ENCODE data around the gene AGMAT.
"Not testable (repeated sequence)": the region's sequence is repeated elsewhere in the genome, so short reads cannot be mapped to it uniquely, and the experiment has no call there.

AGMAT gene

GRCh38 chr1:15610167-15610566 lies 25.3 kb upstream of the AGMAT start:
- DNase-seq (ENCODE audit: low read depth in 2 of 2) = no peak

- DNase-seq (ENCODE audit: low read depth in 2 of 2) = no peak
Observed at GRCh38 chr1:15609631-15610030, 24.8 kb upstream of the AGMAT start.

- no peak for DNase-seq (ENCODE audit: low read depth in 2 of 2)
Observed at GRCh38 chr1:15605398-15606383, 20.8 kb upstream of the AGMAT start.

- DNase-seq (ENCODE audit: low read depth in 2 of 2) = not testable (repeated sequence)
Observed at GRCh38 chr1:15604400-15604799, 19.5 kb upstream of the AGMAT start.

GRCh38 chr1:15603966-15604282 lies 19.1 kb upstream of the AGMAT start:
- not testable (repeated sequence) for DNase-seq (ENCODE audit: low read depth in 2 of 2)

GRCh38 chr1:15603050-15603965 lies 18.5 kb upstream of the AGMAT start:
- DNase-seq (ENCODE audit: low read depth in 2 of 2) = peak; percentile 88 to 90

GRCh38 chr1:15598436-15598835 lies 13.6 kb upstream of the AGMAT start:
- DNase-seq (ENCODE audit: low read depth in 2 of 2) = no peak

GRCh38 chr1:15595809-15596617 lies 11.2 kb upstream of the AGMAT start:
- DNase-seq (ENCODE audit: low read depth in 2 of 2) = no peak

GRCh38 chr1:15592285-15592684 lies 7.4 kb upstream of the AGMAT start:
- no peak for DNase-seq (ENCODE audit: low read depth in 2 of 2)

- no peak for DNase-seq (ENCODE audit: low read depth in 2 of 2)
Observed at GRCh38 chr1:15583016-15583706, 1.7 kb downstream of the AGMAT start.

- DNase-seq (ENCODE audit: low read depth in 2 of 2) = no peak
Observed at GRCh38 chr1:15579683-15580047, 5.2 kb downstream of the AGMAT start.

- DNase-seq (ENCODE audit: low read depth in 2 of 2) = no peak
Observed at GRCh38 chr1:15578921-15579682, 5.7 kb downstream of the AGMAT start.

- DNase-seq (ENCODE audit: low read depth in 2 of 2) = no peak
Observed at GRCh38 chr1:15577691-15578090, 7.2 kb downstream of the AGMAT start.

GRCh38 chr1:15575549-15576150 lies 9.2 kb downstream of the AGMAT start:
- DNase-seq (ENCODE audit: low read depth in 2 of 2) = no peak

GRCh38 chr1:15574741-15575140 lies 10.1 kb downstream of the AGMAT start:
- no peak for DNase-seq (ENCODE audit: low read depth in 2 of 2)

- DNase-seq (ENCODE audit: low read depth in 2 of 2) = no peak
Observed at GRCh38 chr1:15573477-15573876, 11.4 kb downstream of the AGMAT start.

- DNase-seq (ENCODE audit: low read depth in 2 of 2) = no peak
Observed at GRCh38 chr1:15571266-15571665, 13.6 kb downstream of the AGMAT start.

GRCh38 chr1:15570861-15571260 lies 14.0 kb downstream of the AGMAT start:
- DNase-seq (ENCODE audit: low read depth in 2 of 2) = no peak

GRCh38 chr1:15568387-15569073 lies 16.3 kb downstream of the AGMAT start:
- no peak for DNase-seq (ENCODE audit: low read depth in 2 of 2)

Measured in fibroblast of skin of left quadriceps (primary cell).